Uterus (tissue), 2 donors: ENCODE data around the gene TTC12.

Source experiments
- CTCF ChIP-seq, 4 experiments: fragments of 200-600 bp in 2 of 4; fragments of 450-650 bp in 2 of 4; sonication (generic) in 2 of 4; IDR thresholded peaks; one replicate each; pipeline ENCODE4 v1.5.1; 2016 to 2019; ENCODE audit warnings: antibody characterized with exemption in 4 of 4, mild to moderate bottlenecking in 2 of 4, moderate library complexity in 1 of 4
- POLR2A ChIP-seq, 2 donors: fragments of 450-650 bp; IDR thresholded peaks; one replicate each; pipeline ENCODE4 v1.6.1; 2016; ENCODE audit warnings: antibody characterized with exemption in 2 of 2, mild to moderate bottlenecking in 1 of 2, moderate library complexity in 1 of 2

- no peak for TF ChIP-seq CTCF (IDR thresholded peaks at IDR 0.05)
- no peak for TF ChIP-seq POLR2A (IDR thresholded peaks at IDR 0.05)
Observed at GRCh38 chr11:113332638-113333329, 18.4 kb downstream of the TTC12 start.
